Stimulated activated CD8-positive, alpha-beta memory T cell treated with anti-CD3 and anti-CD28 coated beads, Interleukin-12 subunit alpha, Interleukin-12 subunit beta, amount 100 ng/mL, for 24 hours (primary cell): ENCODE data around the gene PWWP2B.
"Not testable (repeated sequence)": the region's sequence is repeated elsewhere in the genome, so short reads cannot be mapped to it uniquely, and the experiment has no call there.

Experiments
- DNase-seq: peaks from one replicate; pipeline ENCODE4 v3.0.0-alpha.2; 2020; ENCODE audit errors: extremely low read depth

PWWP2B gene

GRCh38 chr10:132381741-132382140, 15.3 kb upstream of the PWWP2B start:
- no peak for DNase-seq

GRCh38 chr10:132382231-132382922, 14.6 kb upstream of the PWWP2B start:
- no peak for DNase-seq

GRCh38 chr10:132383101-132383500, 13.9 kb upstream of the PWWP2B start:
- no peak for DNase-seq

GRCh38 chr10:132383751-132384196, 13.2 kb upstream of the PWWP2B start:
- DNase-seq = no peak

- DNase-seq = no peak
Measured at GRCh38 chr10:132384618-132385388, 12.2 kb upstream of the PWWP2B start.

GRCh38 chr10:132385389-132385667, 11.7 kb upstream of the PWWP2B start:
- DNase-seq = no peak

- DNase-seq = no peak
Measured at GRCh38 chr10:132385721-132386418, 11.1 kb upstream of the PWWP2B start.

- no peak for DNase-seq
Measured at GRCh38 chr10:132386419-132386831, 10.6 kb upstream of the PWWP2B start.

GRCh38 chr10:132386896-132387295, 10.1 kb upstream of the PWWP2B start:
- DNase-seq = not testable (repeated sequence)

- no peak for DNase-seq
Measured at GRCh38 chr10:132387764-132388210, 9.2 kb upstream of the PWWP2B start.

GRCh38 chr10:132388891-132389432, 8.0 kb upstream of the PWWP2B start:
- DNase-seq = no peak

- DNase-seq = no peak
Measured at GRCh38 chr10:132389433-132390169, 7.4 kb upstream of the PWWP2B start.

- no peak for DNase-seq
Measured at GRCh38 chr10:132390170-132390920, 6.7 kb upstream of the PWWP2B start.

GRCh38 chr10:132390921-132391675, 5.9 kb upstream of the PWWP2B start:
- no peak for DNase-seq

GRCh38 chr10:132391676-132392020, 5.4 kb upstream of the PWWP2B start:
- no peak for DNase-seq

GRCh38 chr10:132392184-132392800, 4.7 kb upstream of the PWWP2B start:
- DNase-seq = no peak

- no peak for DNase-seq
Measured at GRCh38 chr10:132392811-132393694, 3.9 kb upstream of the PWWP2B start.

GRCh38 chr10:132393695-132394181, 3.3 kb upstream of the PWWP2B start:
- no peak for DNase-seq
